SK-N-SH treated with all-trans-retinoic acid at 6 μM for 48 hours (cell line): Measurements from ENCODE around the gene RFX4.

Source experiments
- ATAC-seq: fragments of 200-7000 bp; cut with Tn5 transposase; 3 replicates; pipeline ENCODE4 v1.9.1; 2020; ENCODE audit warnings: mild to moderate bottlenecking, moderate library complexity
- ARNTL ChIP-seq: fragments of 450-650 bp; formaldehyde crosslinking; IDR thresholded peaks from 2 replicates; pipeline ENCODE4 v1.5.0; 2020; ENCODE audit warnings: low read depth, mild to moderate bottlenecking, moderate library complexity, borderline replicate concordance
- BACH2 ChIP-seq: fragments of 250-450 bp; sonication (Bioruptor Pico); IDR thresholded peaks from 2 replicates; pipeline ENCODE4 v1.9.0; 2021; ENCODE audit warnings: mild to moderate bottlenecking, borderline replicate concordance
- CREB5 ChIP-seq: fragments of 250-450 bp; sonication (Bioruptor Pico); IDR thresholded peaks from 2 replicates; pipeline ENCODE4 v1.5.1; 2020; ENCODE audit warnings: low read depth, mild to moderate bottlenecking, moderate library complexity
- CSDC2 ChIP-seq: fragments of 250-450 bp; sonication (Bioruptor Pico); IDR thresholded peaks from 2 replicates; pipeline ENCODE4 v1.5.0; 2020; ENCODE audit warnings: mild to moderate bottlenecking, moderate library complexity
- ESRRG ChIP-seq: fragments of 250-450 bp; sonication (Bioruptor Pico); IDR thresholded peaks from 2 replicates; pipeline ENCODE4 v1.6.1; 2021; ENCODE audit warnings: mild to moderate bottlenecking
- GLIS3 ChIP-seq: fragments of 250-450 bp; sonication (Bioruptor Pico); IDR thresholded peaks from 2 replicates; pipeline ENCODE4 v1.5.0; 2020; ENCODE audit warnings: mild to moderate bottlenecking, moderate library complexity
- OSR1 ChIP-seq: fragments of 250-450 bp; sonication (Bioruptor Pico); IDR thresholded peaks from 2 replicates; pipeline ENCODE4 v1.8.0; 2022; ENCODE audit warnings: moderate library complexity, mild to moderate bottlenecking, inconsistent platforms
- PATZ1 ChIP-seq: fragments of 250-450 bp; sonication (Bioruptor Pico); IDR thresholded peaks from 2 replicates; pipeline ENCODE4 v1.8.0; 2020; ENCODE audit warnings: mild to moderate bottlenecking, moderate library complexity, borderline replicate concordance
- PPARA ChIP-seq: fragments of 250-450 bp; sonication (Bioruptor Pico); IDR thresholded peaks from 2 replicates; pipeline ENCODE4 v1.5.0; 2020; ENCODE audit warnings: mild to moderate bottlenecking, borderline replicate concordance
- RARB ChIP-seq: fragments of 250-450 bp; sonication (Bioruptor Pico); IDR thresholded peaks from 2 replicates; pipeline ENCODE4 v1.8.0; 2021; ENCODE audit warnings: mild to moderate bottlenecking, moderate library complexity
- TCF4 ChIP-seq: fragments of 250-450 bp; sonication (Bioruptor Pico); IDR thresholded peaks from 2 replicates; pipeline ENCODE4 v1.8.0; 2021; ENCODE audit warnings: mild to moderate bottlenecking, moderate library complexity, borderline replicate concordance
- TOX ChIP-seq: fragments of 250-450 bp; sonication (Bioruptor Pico); IDR thresholded peaks from 2 replicates; pipeline ENCODE4 v1.8.0; 2021; ENCODE audit warnings: mild to moderate bottlenecking, moderate library complexity, borderline replicate concordance
- TSHZ2 ChIP-seq: fragments of 250-450 bp; sonication (Bioruptor Pico); IDR thresholded peaks from 2 replicates; pipeline ENCODE4 v1.5.0; 2020; ENCODE audit warnings: mild to moderate bottlenecking, moderate library complexity
- ZC3H10 ChIP-seq: fragments of 250-450 bp; sonication (Bioruptor Pico); IDR thresholded peaks from 2 replicates; pipeline ENCODE4 v1.5.1; 2021; ENCODE audit warnings: mild to moderate bottlenecking, moderate library complexity
- ZFP3 ChIP-seq: fragments of 250-450 bp; sonication (Bioruptor Pico); IDR thresholded peaks from 2 replicates; pipeline ENCODE4 v1.5.0; 2020; ENCODE audit warnings: mild to moderate bottlenecking, moderate library complexity
- ZFP30 ChIP-seq: fragments of 450-650 bp; formaldehyde crosslinking; IDR thresholded peaks from 2 replicates; pipeline ENCODE4 v1.5.0; 2022; ENCODE audit warnings: mild to moderate bottlenecking, moderate library complexity
- ZNF565 ChIP-seq: fragments of 450-650 bp; formaldehyde crosslinking; conservative IDR thresholded peaks from 2 replicates; pipeline ENCODE4 v1.5.0; 2020; ENCODE audit warnings: low read depth, mild to moderate bottlenecking, moderate library complexity
- ZNF70 ChIP-seq: fragments of 450-650 bp; formaldehyde crosslinking; IDR thresholded peaks from 2 replicates; pipeline ENCODE4 v1.5.0; 2020; ENCODE audit warnings: mild to moderate bottlenecking, moderate library complexity
- ZNF8 ChIP-seq: fragments of 450-650 bp; formaldehyde crosslinking; IDR thresholded peaks from 2 replicates; pipeline ENCODE4 v1.5.0; 2020; ENCODE audit warnings: mild to moderate bottlenecking, moderate library complexity
- TF ChIP-seq, protein P1 (sequence below): fragments of 250-450 bp; sonication (Bioruptor Pico); IDR thresholded peaks from 2 replicates; pipeline ENCODE4 v1.5.1; 2021; ENCODE audit warnings: mild to moderate bottlenecking, moderate library complexity
- TF ChIP-seq, protein P2 (sequence below): fragments of 250-450 bp; sonication (Bioruptor Pico); IDR thresholded peaks from 2 replicates; pipeline ENCODE4 v1.8.0; 2021; ENCODE audit warnings: low read depth, mild to moderate bottlenecking, moderate library complexity, borderline replicate concordance

Gene RFX4

GRCh38 chr12:106719879-106720278 lies 137.1 kb downstream of the RFX4 start:
- no peak for ATAC-seq
- TF ChIP-seq RARB (CRISPR knock-in tag) (no peak), BACH2 (no peak), CSDC2 (CRISPR knock-in tag) (no peak), PPARA (CRISPR knock-in tag) (no peak), OSR1 (CRISPR knock-in tag) (no peak), ZFP3 (CRISPR knock-in tag) (no peak), ZNF565 (no peak), ZNF8 (CRISPR knock-in tag) (no peak), GLIS3 (no peak), ARNTL (CRISPR knock-in tag) (no peak), PATZ1 (no peak), TCF4 (CRISPR knock-in tag) (no peak)
- TF ChIP-seq, protein P1, sequence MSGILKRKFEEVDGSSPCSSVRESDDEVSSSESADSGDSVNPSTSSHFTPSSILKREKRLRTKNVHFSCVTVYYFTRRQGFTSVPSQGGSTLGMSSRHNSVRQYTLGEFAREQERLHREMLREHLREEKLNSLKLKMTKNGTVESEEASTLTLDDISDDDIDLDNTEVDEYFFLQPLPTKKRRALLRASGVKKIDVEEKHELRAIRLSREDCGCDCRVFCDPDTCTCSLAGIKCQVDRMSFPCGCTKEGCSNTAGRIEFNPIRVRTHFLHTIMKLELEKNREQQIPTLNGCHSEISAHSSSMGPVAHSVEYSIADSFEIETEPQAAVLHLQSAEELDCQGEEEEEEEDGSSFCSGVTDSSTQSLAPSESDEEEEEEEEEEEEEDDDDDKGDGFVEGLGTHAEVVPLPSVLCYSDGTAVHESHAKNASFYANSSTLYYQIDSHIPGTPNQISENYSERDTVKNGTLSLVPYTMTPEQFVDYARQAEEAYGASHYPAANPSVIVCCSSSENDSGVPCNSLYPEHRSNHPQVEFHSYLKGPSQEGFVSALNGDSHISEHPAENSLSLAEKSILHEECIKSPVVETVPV (CRISPR knock-in tag), result no peak
- TF ChIP-seq, protein P2, sequence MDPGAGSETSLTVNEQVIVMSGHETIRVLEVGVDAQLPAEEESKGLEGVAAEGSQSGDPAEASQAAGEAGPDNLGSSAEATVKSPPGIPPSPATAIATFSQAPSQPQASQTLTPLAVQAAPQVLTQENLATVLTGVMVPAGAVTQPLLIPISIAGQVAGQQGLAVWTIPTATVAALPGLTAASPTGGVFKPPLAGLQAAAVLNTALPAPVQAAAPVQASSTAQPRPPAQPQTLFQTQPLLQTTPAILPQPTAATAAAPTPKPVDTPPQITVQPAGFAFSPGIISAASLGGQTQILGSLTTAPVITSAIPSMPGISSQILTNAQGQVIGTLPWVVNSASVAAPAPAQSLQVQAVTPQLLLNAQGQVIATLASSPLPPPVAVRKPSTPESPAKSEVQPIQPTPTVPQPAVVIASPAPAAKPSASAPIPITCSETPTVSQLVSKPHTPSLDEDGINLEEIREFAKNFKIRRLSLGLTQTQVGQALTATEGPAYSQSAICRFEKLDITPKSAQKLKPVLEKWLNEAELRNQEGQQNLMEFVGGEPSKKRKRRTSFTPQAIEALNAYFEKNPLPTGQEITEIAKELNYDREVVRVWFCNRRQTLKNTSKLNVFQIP, result no peak
- TF ChIP-seq, all 23 proteins: peak for 0

GRCh38 chr12:106720696-106721095 lies 137.9 kb downstream of the RFX4 start:
- TF ChIP-seq ESRRG (CRISPR knock-in tag) (no peak), BACH2 (no peak), ZNF565 (no peak), TCF4 (CRISPR knock-in tag) (no peak), GLIS3 (no peak), ZFP30 (CRISPR knock-in tag) (no peak), ZNF8 (CRISPR knock-in tag) (no peak), TSHZ2 (CRISPR knock-in tag) (no peak), CREB5 (CRISPR knock-in tag) (no peak), PATZ1 (no peak), TOX (no peak), CSDC2 (CRISPR knock-in tag) (no peak), RARB (CRISPR knock-in tag) (no peak)
- ATAC-seq, result no peak

DNA sequence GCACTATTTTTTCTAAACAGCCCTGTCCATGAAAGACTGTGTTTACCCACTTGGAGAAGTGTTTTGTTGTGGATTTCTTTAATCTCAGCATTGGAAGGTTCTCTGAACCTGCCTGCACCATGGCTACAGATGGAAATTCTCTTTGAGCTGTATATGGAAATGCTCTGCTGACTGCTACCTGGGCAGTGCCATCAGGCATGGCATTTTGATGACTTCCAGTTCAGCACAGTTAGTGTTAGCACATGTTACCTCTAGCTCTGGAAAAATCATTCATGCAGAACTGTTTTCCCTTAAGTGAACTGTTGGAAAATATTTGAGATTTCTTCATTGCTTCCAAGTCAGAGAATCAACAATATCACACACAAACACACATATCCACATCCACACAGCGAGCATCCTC lies 139.1 kb downstream of the RFX4 start:
- TF ChIP-seq ZNF70 (CRISPR knock-in tag) (no peak), ZC3H10 (CRISPR knock-in tag) (no peak), CSDC2 (CRISPR knock-in tag) (no peak), TOX (no peak), BACH2 (no peak)
- no peak for ATAC-seq
